Prostate gland (tissue), 2 donors: ENCODE data around the gene LMBRD1.

Experiments
- POLR2A ChIP-seq: fragments of 450-650 bp; IDR thresholded peaks from one replicate; pipeline ENCODE4 v1.6.1; 2016; ENCODE audit warnings: antibody characterized with exemption, mild to moderate bottlenecking
- POLR2AphosphoS5 ChIP-seq: sonication (generic); formaldehyde crosslinking; IDR thresholded peaks from one replicate; pipeline ENCODE4 v1.6.1; 2017; ENCODE audit warnings: antibody characterized with exemption
- TF ChIP-seq, protein P1 (sequence below), 4 experiments: fragments of 200-600 bp in 2 of 4; fragments of 450-650 bp in 2 of 4; sonication (generic) in 2 of 4; IDR thresholded peaks; 1 replicate in 3 of 4; 2 replicates in 1 of 4; pipeline ENCODE4 v1.5.1; 2016 to 2019; ENCODE audit warnings: antibody characterized with exemption in 4 of 4, mild to moderate bottlenecking in 2 of 4, moderate library complexity in 2 of 4

- TF ChIP-seq, protein P1, sequence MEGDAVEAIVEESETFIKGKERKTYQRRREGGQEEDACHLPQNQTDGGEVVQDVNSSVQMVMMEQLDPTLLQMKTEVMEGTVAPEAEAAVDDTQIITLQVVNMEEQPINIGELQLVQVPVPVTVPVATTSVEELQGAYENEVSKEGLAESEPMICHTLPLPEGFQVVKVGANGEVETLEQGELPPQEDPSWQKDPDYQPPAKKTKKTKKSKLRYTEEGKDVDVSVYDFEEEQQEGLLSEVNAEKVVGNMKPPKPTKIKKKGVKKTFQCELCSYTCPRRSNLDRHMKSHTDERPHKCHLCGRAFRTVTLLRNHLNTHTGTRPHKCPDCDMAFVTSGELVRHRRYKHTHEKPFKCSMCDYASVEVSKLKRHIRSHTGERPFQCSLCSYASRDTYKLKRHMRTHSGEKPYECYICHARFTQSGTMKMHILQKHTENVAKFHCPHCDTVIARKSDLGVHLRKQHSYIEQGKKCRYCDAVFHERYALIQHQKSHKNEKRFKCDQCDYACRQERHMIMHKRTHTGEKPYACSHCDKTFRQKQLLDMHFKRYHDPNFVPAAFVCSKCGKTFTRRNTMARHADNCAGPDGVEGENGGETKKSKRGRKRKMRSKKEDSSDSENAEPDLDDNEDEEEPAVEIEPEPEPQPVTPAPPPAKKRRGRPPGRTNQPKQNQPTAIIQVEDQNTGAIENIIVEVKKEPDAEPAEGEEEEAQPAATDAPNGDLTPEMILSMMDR (IDR thresholded peaks at IDR 0.05) = no peak
- TF ChIP-seq POLR2AphosphoS5 (no peak), POLR2A (no peak)
These were observed 6.2 kb downstream of the LMBRD1 start for GRCh38 chr6:69790629-69791028.
